NT2/D1 (cell line): Measurements from ENCODE around the gene CARD14.

Experiments
- YY1 ChIP-seq: IDR thresholded peaks from 2 replicates; pipeline ENCODE4 v1.6.1; 2011; ENCODE audit not compliant: insufficient read length, insufficient read depth
- ZNF274 ChIP-seq: IDR thresholded peaks from 2 replicates; pipeline ENCODE4 v1.6.1; 2011; ENCODE audit warnings: mild to moderate bottlenecking, low read depth, low read length

DNA sequence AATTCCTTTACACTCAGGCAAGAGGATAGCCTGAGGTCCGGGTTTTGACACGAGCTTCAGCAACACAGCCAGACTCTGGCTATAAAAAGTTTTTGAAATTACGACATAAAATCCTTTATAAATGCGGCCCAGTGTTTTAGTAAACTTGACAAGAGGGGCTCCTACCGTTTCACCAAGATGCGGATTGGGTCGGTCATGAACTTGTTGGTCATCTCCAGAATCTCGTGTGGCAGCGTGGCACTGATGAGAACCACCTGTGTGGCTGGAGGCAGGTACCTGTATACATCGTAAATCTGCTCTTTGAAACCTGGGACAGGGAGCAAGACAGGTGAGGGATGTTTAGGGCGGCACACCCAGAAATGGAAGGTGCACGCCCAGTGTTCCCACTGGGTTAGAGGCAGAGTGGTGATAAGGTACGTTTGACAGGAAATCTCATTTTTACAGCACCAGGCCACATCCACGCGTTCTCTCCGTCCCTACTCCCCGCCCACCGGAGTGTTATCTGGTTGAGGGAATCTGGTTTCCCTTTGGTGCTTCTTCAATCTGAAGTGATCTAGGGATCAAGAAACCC is 30.9 kb upstream of the CARD14 start:
- TF ChIP-seq ZNF274 (no peak), YY1 (no peak)
